Measurements from ENCODE around the gene EFHD2.

DNA sequence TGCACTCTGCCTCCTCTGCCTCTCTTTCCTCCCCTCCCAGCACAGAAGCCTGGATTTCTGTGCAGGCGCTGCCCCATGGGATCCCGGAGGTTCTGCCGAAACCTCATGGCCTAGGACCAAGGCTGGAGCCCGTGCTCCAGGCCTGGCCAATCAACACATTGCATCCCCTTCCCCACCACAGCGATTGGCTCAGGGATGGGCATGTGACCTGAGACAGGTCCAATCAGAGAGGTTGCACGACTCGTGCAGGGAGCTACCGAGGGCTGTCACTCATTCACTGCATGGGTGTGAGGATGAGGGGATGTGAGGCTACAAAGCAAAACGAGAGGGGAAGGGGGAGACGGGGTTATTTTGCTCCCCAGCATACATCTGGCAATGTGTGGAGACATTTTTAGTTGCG, 62.9 kb downstream of the EFHD2 start:
- no peak for TF ChIP-seq CTCF (IDR thresholded peaks at IDR 0.05; ENCODE audit: insufficient read depth, low read length, poor library complexity, severe bottlenecking)
- TF ChIP-seq EZH2phosphoT487 (conservative IDR thresholded peaks at IDR 0.05; ENCODE audit: low read length): no peak
